Measurements from ENCODE around the gene CBX1. TPM values are rescaled to one million over a fixed set of nuclear protein-coding genes. Genes with fewer than 3 reads are reported as not detected.

Gene CBX1
- total and polyA plus RNA-seq, 2 experiments from 2014 or later, result 127 to 223 TPM

GRCh38 chr17:48062273-48062672 is 39.0 kb downstream of the CBX1 start:
- H3K9me3 Mint-ChIP-seq, result no peaks in the 10 kb centered on the region
- H3K27ac Mint-ChIP-seq, result no peak overlapping the region
- Histone ChIP-seq H3K27ac (ENCODE audit: low read depth) (peak overlapping the region; percentile 77), H3K4me3 (no peak overlapping the region), H3K4me2 (no peak overlapping the region), H3K79me2 (replicated peaks; ENCODE audit: insufficient read depth) (peaks cover 36% of the 10 kb centered on the region), H3K36me3 (ENCODE audit: insufficient read depth) (peaks cover 55% of the 10 kb centered on the region), H3K9me2 (ENCODE audit: insufficient read depth) (no peaks in the 10 kb centered on the region), H3K4me1 (ENCODE audit: insufficient read depth) (peaks cover 17% of the 10 kb centered on the region), H4K20me1 (replicated peaks; ENCODE audit: insufficient read depth) (peaks cover 46% of the 10 kb centered on the region), H3F3A (replicated peaks; ENCODE audit: low read depth) (peaks cover 57% of the 10 kb centered on the region), H2AFZ (no peak overlapping the region), H3K27me3 (ENCODE audit: insufficient read depth) (no peaks in the 10 kb centered on the region)
- peaks cover 88% of the 10 kb centered on the region for H3K36me3 Mint-ChIP-seq (ENCODE audit: low read depth)
- H3K27me3 Mint-ChIP-seq (ENCODE audit: insufficient read depth, low read depth, poor library complexity), result peaks cover 23% of the 10 kb centered on the region
- H3K4me1 Mint-ChIP-seq, result peaks cover 55% of the 10 kb centered on the region
- no peak overlapping the region for H3K4me3 Mint-ChIP-seq
- TF ChIP-seq NANOG (IDR thresholded peaks at IDR 0.05; ENCODE audit: borderline replicate concordance), result no peak
- no peak for TF ChIP-seq EZH2phosphoT487 (IDR thresholded peaks at IDR 0.05; ENCODE audit: unreplicated experiment)
- no peak for TF ChIP-seq ZNF114 (CRISPR knock-in tag; IDR thresholded peaks at IDR 0.05)
- TF ChIP-seq POLR2AphosphoS5 (IDR thresholded peaks at IDR 0.05; ENCODE audit: low read depth), result no peak
- no peak for TF ChIP-seq STAT1 (IDR thresholded peaks at IDR 0.05; ENCODE audit: unreplicated experiment)
- no peak for TF ChIP-seq JUNB (IDR thresholded peaks at IDR 0.05; ENCODE audit: unreplicated experiment)
- no peak for TF ChIP-seq CTCF (conservative IDR thresholded peaks at IDR 0.05; ENCODE audit: low read depth in 2 of 2)
- ATAC-seq (no peak), DNase-seq (ENCODE audit: low spot score) (no peak)

- Mint-ChIP-seq H3K4me3 (peak overlapping the region; percentile 46), H3K4me1 (peaks cover 61% of the 10 kb centered on the region), H3K27ac (0 out of 2 replicates have a peak overlapping the region, but pooled peaks have one; percentile 55), H3K36me3 (ENCODE audit: low read depth) (peaks cover 93% of the 10 kb centered on the region), H3K27me3 (ENCODE audit: insufficient read depth, low read depth, poor library complexity) (peaks cover 28% of the 10 kb centered on the region), H3K9me3 (no peaks in the 10 kb centered on the region)
- no peak overlapping the region for H2AFZ ChIP-seq
- H4K20me1 ChIP-seq (replicated peaks; ENCODE audit: insufficient read depth), result peaks cover 35% of the 10 kb centered on the region
- peaks cover 19% of the 10 kb centered on the region for H3K4me1 ChIP-seq (ENCODE audit: insufficient read depth)
- DNase-seq (ENCODE audit: low spot score), result no peak
- peak overlapping the region; percentile 63; the same call in 1 of the 2 replicates for H3K27ac ChIP-seq (ENCODE audit: low read depth)
- no peaks in the 10 kb centered on the region for H3K27me3 ChIP-seq (ENCODE audit: insufficient read depth)
- H3K36me3 ChIP-seq (ENCODE audit: insufficient read depth), result peaks cover 64% of the 10 kb centered on the region
- H3K79me2 ChIP-seq (replicated peaks; ENCODE audit: insufficient read depth), result peaks cover 44% of the 10 kb centered on the region
- no peaks in the 10 kb centered on the region for H3K9me2 ChIP-seq (ENCODE audit: insufficient read depth)
- no peak for ATAC-seq
- no peak overlapping the region for H3K4me3 ChIP-seq
- H3K4me2 ChIP-seq, result no peak overlapping the region
- peaks cover 52% of the 10 kb centered on the region for H3F3A ChIP-seq (replicated peaks; ENCODE audit: low read depth)
- TF ChIP-seq POLR2AphosphoS5 (IDR thresholded peaks at IDR 0.05; ENCODE audit: low read depth) (peak; percentile 33; the same call in 1 of the 2 replicates), ETS1 (IDR thresholded peaks at IDR 0.05) (no peak)
Observed at GRCh38 chr17:48060249-48060648, 41.0 kb downstream of the CBX1 start.

Measured in GM23338 (cell line).